Fibroblast of lung (primary cell): ENCODE results near the gene CCDC92. TPM values are rescaled to one million over a fixed set of nuclear protein-coding genes. Genes with fewer than 3 reads are reported as not detected.

Experiments
- DNase-seq, 2 donors: peaks; one replicate each; pipeline versions ENCODE4 v3.0.0 to v3.0.0-alpha.2; 2010; ENCODE audit warnings: low read depth in 2 of 2
- H2AFZ ChIP-seq: 2 replicates; pipeline ENCODE4 v1.5.1; 2012; ENCODE audit warnings: low read length, control low read depth, inconsistent platforms
- H3K27ac ChIP-seq: 2 replicates; pipeline ENCODE4 v1.5.1; 2011; ENCODE audit warnings: low read length, control low read depth; ENCODE audit not compliant: insufficient read depth
- H3K27me3 ChIP-seq: 2 replicates; pipeline ENCODE4 v1.5.1; 2011; ENCODE audit warnings: mild to moderate bottlenecking, low read length; ENCODE audit not compliant: control insufficient read depth, insufficient read depth
- H3K36me3 ChIP-seq: 2 replicates; pipeline ENCODE4 v1.5.1; 2011; ENCODE audit warnings: low read length; ENCODE audit not compliant: control insufficient read depth, insufficient read depth
- H3K4me1 ChIP-seq: 2 replicates; pipeline ENCODE4 v1.5.1; 2011; ENCODE audit warnings: low read length; ENCODE audit not compliant: control insufficient read depth, insufficient read depth; ENCODE audit errors: extremely low read depth
- H3K4me2 ChIP-seq: 2 replicates; pipeline ENCODE4 v1.5.1; 2011; ENCODE audit warnings: low read length, control low read depth; ENCODE audit not compliant: insufficient read depth; ENCODE audit errors: extremely low read depth
- H3K4me3 ChIP-seq, 4 experiments: fragments of 200-600 bp in 1 of 4; sonication (generic) in 1 of 4; replicated peaks in 1 of 4; 2 replicates each; pipeline ENCODE4 v1.5.1; 2011 to 2016; ENCODE audit warnings: low read length in 4 of 4, low read depth in 3 of 4, mild to moderate bottlenecking in 3 of 4, control low read depth in 2 of 4, inconsistent platforms in 1 of 4, mixed read lengths in 1 of 4; ENCODE audit not compliant: insufficient read depth in 1 of 4; ENCODE audit errors: control extremely low read depth in 1 of 4
- H3K79me2 ChIP-seq: 2 replicates; pipeline ENCODE4 v1.5.1; 2012; ENCODE audit warnings: mild to moderate bottlenecking, low read length, inconsistent platforms; ENCODE audit not compliant: control insufficient read depth, insufficient read depth
- H3K9ac ChIP-seq: 2 replicates; pipeline ENCODE4 v1.5.1; 2011; ENCODE audit warnings: mild to moderate bottlenecking, low read length, control low read depth; ENCODE audit not compliant: insufficient read depth
- H3K9me3 ChIP-seq: 2 replicates; pipeline ENCODE4 v1.5.1; 2012; ENCODE audit warnings: low read depth, low read length; ENCODE audit not compliant: control insufficient read depth, insufficient read depth
- H4K20me1 ChIP-seq: 2 replicates; pipeline ENCODE4 v1.5.1; 2011; ENCODE audit warnings: low read length; ENCODE audit not compliant: control insufficient read depth, insufficient read depth; ENCODE audit errors: extremely low read depth
- EZH2 ChIP-seq: IDR thresholded peaks from 2 replicates; pipeline ENCODE4 v1.5.1; 2012; ENCODE audit warnings: low read length, control low read depth, mild to moderate bottlenecking; ENCODE audit errors: missing control alignments
- polyA plus RNA-seq, 2 donors: library from polyadenylated mRNA; depleted of rRNA in 1 of 2; stranded (reverse) in 1 of 2; unstranded in 1 of 2; fragments of >200 nt; gene quantifications; 2 replicates each; pipeline ENCODE4 v1.2.1, GENCODE V29; 2011 to 2012; ENCODE audit warnings: missing spikeins in 1 of 2
- total RNA-seq: library from RNA; depleted of rRNA; stranded (reverse); fragments of >200 nt; gene quantifications from 2 replicates; pipeline ENCODE4 v1.2.1, GENCODE V29; 2014
- TF ChIP-seq, protein P1 (sequence below), 2 donors: IDR thresholded peaks in 1 of 2; conservative IDR thresholded peaks in 1 of 2; 1 replicate in 1 of 2; 2 replicates in 1 of 2; pipeline ENCODE4 v1.5.1; 2011 to 2012; ENCODE audit warnings: low read length in 2 of 2, control low read depth in 1 of 2, inconsistent platforms in 1 of 2, low read depth in 1 of 2, mild to moderate bottlenecking in 1 of 2

CCDC92 gene
- total and polyA plus RNA-seq, 2 donors (not counting 1 experiment from before 2014, with no cell fraction given) = 13.2 to 42.3 TPM

DNA sequence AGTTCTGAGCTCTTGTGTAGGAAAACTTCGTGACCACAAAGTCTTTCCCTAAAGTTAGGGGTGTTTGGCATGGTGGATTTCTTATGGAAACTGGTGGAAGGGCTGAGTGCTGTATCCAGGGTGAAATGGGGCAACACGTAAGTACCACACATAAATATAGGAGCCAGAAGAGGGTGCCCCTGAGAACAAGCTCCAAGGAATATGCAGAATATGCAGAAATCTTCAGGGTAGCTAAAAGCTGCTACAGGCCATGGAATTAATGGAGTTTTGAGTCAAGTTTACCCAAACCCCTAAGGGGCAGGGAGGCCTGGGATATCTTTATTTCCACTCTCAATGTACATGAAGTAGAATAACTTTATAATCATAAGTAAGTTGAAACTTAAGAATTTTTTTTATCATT is 44.4 kb upstream of the CCDC92 start:
- Histone ChIP-seq H3K27me3 (no peaks in the 10 kb centered on the region), H4K20me1 (no peaks in the 10 kb centered on the region), H3K4me1 (no peaks in the 10 kb centered on the region), H2AFZ (no peak overlapping the region), H3K27ac (no peak overlapping the region), H3K9ac (no peak overlapping the region), H3K36me3 (peaks cover 5% of the 10 kb centered on the region), H3K4me3 (no peak overlapping the region), H3K9me3 (no peaks in the 10 kb centered on the region), H3K4me2 (no peak overlapping the region), H3K79me2 (no peaks in the 10 kb centered on the region)
- TF ChIP-seq EZH2 = no peak
- TF ChIP-seq, protein P1, sequence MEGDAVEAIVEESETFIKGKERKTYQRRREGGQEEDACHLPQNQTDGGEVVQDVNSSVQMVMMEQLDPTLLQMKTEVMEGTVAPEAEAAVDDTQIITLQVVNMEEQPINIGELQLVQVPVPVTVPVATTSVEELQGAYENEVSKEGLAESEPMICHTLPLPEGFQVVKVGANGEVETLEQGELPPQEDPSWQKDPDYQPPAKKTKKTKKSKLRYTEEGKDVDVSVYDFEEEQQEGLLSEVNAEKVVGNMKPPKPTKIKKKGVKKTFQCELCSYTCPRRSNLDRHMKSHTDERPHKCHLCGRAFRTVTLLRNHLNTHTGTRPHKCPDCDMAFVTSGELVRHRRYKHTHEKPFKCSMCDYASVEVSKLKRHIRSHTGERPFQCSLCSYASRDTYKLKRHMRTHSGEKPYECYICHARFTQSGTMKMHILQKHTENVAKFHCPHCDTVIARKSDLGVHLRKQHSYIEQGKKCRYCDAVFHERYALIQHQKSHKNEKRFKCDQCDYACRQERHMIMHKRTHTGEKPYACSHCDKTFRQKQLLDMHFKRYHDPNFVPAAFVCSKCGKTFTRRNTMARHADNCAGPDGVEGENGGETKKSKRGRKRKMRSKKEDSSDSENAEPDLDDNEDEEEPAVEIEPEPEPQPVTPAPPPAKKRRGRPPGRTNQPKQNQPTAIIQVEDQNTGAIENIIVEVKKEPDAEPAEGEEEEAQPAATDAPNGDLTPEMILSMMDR (conservative IDR thresholded peaks at IDR 0.05 in 1 of 2, IDR thresholded peaks at IDR 0.05 in 1 of 2; ENCODE audit: low read depth in 1 of 2, low read length in 2 of 2) = no peak
- no peak for DNase-seq

DNA sequence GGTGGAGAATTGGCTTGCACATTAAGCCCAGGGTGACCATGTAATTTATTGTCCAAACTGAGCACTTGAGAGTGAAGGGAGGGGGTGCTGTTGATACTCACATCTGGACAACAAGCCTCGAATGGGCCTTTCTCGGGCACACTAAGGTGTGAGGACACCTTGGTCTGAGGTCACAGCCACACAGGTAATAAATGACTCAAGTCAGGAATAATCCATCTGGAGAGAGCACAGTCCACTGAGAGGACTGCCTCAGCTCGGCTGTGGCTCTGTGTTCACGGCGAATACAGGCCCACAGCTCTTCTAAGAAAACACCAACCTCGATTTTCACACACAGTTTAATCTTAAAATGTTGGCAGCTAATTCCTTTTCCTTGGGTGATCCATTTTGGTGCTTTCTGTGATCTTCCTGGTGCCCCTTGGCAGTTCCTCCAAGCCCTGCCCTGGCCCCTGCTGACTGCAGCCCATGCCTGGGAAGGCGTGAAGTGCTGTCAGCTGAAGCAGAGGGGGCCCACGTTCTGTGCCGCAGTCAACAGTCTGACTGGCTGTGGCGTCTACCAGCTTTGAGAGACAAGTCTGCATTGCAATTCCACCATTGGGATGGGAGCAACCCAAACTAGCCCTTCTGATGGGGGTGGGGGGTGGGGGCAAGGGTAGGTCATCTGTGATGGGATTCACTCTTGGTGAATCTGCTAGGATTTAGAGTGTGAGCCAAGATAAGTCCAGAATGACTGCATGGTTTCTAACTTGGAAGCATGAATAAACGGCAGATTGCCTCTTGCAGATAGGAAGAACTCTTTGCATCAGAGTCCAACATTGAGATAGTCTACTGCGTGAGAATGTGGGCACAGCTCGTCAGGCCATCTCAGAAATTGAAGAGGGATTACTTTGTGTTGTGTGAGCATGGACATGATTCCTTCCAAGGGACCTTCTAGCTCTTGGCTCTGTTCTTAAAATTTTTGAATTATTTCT is 43.1 kb upstream of the CCDC92 start:
- no peaks in the 10 kb centered on the region for H4K20me1 ChIP-seq
- TF ChIP-seq, protein P1 (conservative IDR thresholded peaks at IDR 0.05 in 1 of 2, IDR thresholded peaks at IDR 0.05 in 1 of 2; ENCODE audit: low read depth in 1 of 2, low read length in 2 of 2) = no peak
- TF ChIP-seq EZH2 = no peak
- peaks cover 5% of the 10 kb centered on the region for H3K36me3 ChIP-seq
- no peaks in the 10 kb centered on the region for H3K79me2 ChIP-seq
- no peaks in the 10 kb centered on the region for H3K4me1 ChIP-seq
- no peak for DNase-seq
- H3K27me3 ChIP-seq = no peaks in the 10 kb centered on the region
- H3K9me3 ChIP-seq = no peaks in the 10 kb centered on the region
- no peak overlapping the region for H3K27ac ChIP-seq
- no peak overlapping the region for H2AFZ ChIP-seq
- no peak overlapping the region for H3K9ac ChIP-seq
- no peak overlapping the region for H3K4me3 ChIP-seq
- no peak overlapping the region for H3K4me2 ChIP-seq

DNA sequence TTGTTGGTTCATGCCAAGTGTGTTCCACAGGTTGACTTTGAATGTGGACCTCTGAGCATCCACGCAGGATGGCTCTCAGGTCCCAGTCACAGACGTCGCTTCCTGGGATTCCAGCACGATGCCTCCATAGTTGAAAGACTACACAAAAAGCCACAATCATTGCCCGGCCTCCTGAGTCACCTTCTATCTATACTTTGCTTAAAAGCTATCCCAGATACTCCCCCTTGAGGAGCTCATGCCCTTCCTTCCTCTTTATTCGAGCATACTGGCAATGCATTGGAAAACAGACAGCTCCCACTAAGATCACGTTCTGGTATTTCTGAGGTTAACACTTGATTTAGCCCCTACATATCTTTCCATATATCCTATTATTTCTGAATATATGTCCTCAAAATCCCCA is 40.4 kb upstream of the CCDC92 start:
- DNase-seq = no peak
- Histone ChIP-seq H4K20me1 (no peaks in the 10 kb centered on the region), H3K27ac (no peak overlapping the region), H3K79me2 (no peaks in the 10 kb centered on the region), H3K4me3 (no peak overlapping the region), H3K36me3 (peaks cover 5% of the 10 kb centered on the region), H3K27me3 (no peaks in the 10 kb centered on the region), H3K4me1 (no peaks in the 10 kb centered on the region), H3K9ac (no peak overlapping the region), H3K9me3 (no peaks in the 10 kb centered on the region), H2AFZ (no peak overlapping the region), H3K4me2 (no peak overlapping the region)
- no peak for TF ChIP-seq EZH2
- TF ChIP-seq, protein P1 (conservative IDR thresholded peaks at IDR 0.05 in 1 of 2, IDR thresholded peaks at IDR 0.05 in 1 of 2; ENCODE audit: low read depth in 1 of 2, low read length in 2 of 2) = no peak
